Right renal pelvis (tissue), 4 donors: ENCODE measurements around the gene ALOX5AP. TPM values are rescaled to one million over a fixed set of nuclear protein-coding genes. Genes with fewer than 3 reads are reported as not detected.

Source experiments
- polyA plus RNA-seq, 4 donors: library from polyadenylated mRNA; unstranded; fragments of 120-200 nt; gene quantifications; one replicate each; pipeline ENCODE4 v1.2.1, GENCODE V29; 2013; ENCODE audit not compliant: insufficient read length in 4 of 4

The ALOX5AP gene
- polyA plus RNA-seq, 4 donors: 3.6 to 5.6 (median 5.0) TPM

Other genes starting within 250 kb of the ALOX5AP start
- 10 to 100 TPM; 23.6 to 30.4 (median 28.3) TPM for gene USPL1, start 117.6 kb upstream of the ALOX5AP start, polyA plus RNA-seq
- 1 to 10 TPM in 2 of 4 donors, under 1 TPM in 2; 0.90 to 2.2 (median 1.1) TPM for gene MEDAG, start 170.7 kb downstream of the ALOX5AP start, polyA plus RNA-seq
- gene TEX26, start 197.1 kb downstream of the ALOX5AP start, polyA plus RNA-seq: 1 to 10 TPM; 1.9 to 3.2 (median 2.1) TPM